ENCODE data around the gene TMEM207. TPM values are rescaled to one million over a fixed set of nuclear protein-coding genes. Genes with fewer than 3 reads are reported as not detected.

TMEM207 gene
- total RNA-seq, 2 donors from 2014 or later: not detected

GRCh38 chr3:190382082-190382481, 67.6 kb downstream of the TMEM207 start:
- Histone ChIP-seq H3K9me3 (no peaks in the 10 kb centered on the region), H3K4me1 (no peaks in the 10 kb centered on the region), H3K36me3 (replicated peaks in 1 of 2; ENCODE audit: insufficient read depth in 1 of 2, low read depth in 2 of 2) (no peaks in the 10 kb centered on the region), H3K4me3 (no peak overlapping the region), H3K27me3 (no peaks in the 10 kb centered on the region), H3K27ac (no peak overlapping the region)
- TF ChIP-seq CTCF (IDR thresholded peaks at IDR 0.05) (no peak), POLR2A (IDR thresholded peaks at IDR 0.05) (no peak)
- DNase-seq (no peak), ATAC-seq (no peak)
- intact Hi-C loops (cut with DNase I): no loop called here

- TF ChIP-seq POLR2A (IDR thresholded peaks at IDR 0.05) (no peak), CTCF (IDR thresholded peaks at IDR 0.05) (no peak)
- intact Hi-C loops (cut with DNase I): no loop called here
These were observed 68.3 kb downstream of the TMEM207 start for GRCh38 chr3:190381441-190381840.

GRCh38 chr3:190380184-190380583, 69.5 kb downstream of the TMEM207 start:
- TF ChIP-seq CTCF (IDR thresholded peaks at IDR 0.05) (no peak), POLR2A (IDR thresholded peaks at IDR 0.05) (no peak)
- Histone ChIP-seq H3K4me1 (no peaks in the 10 kb centered on the region), H3K4me3 (no peak overlapping the region), H3K27ac (no peak overlapping the region), H3K27me3 (no peaks in the 10 kb centered on the region), H3K9me3 (no peaks in the 10 kb centered on the region), H3K36me3 (replicated peaks in 1 of 2; ENCODE audit: insufficient read depth in 1 of 2, low read depth in 2 of 2) (no peaks in the 10 kb centered on the region)
- DNase-seq (no peak), ATAC-seq (no peak)
- intact Hi-C loops (cut with DNase I): no loop called here

More at GRCh38 chr3:190381441-190381840, 68.3 kb downstream of the TMEM207 start:
- DNase-seq (no peak), ATAC-seq (no peak)
- Histone ChIP-seq H3K9me3 (no peaks in the 10 kb centered on the region), H3K27ac (no peak overlapping the region), H3K4me3 (no peak overlapping the region), H3K36me3 (replicated peaks in 1 of 2; ENCODE audit: insufficient read depth in 1 of 2, low read depth in 2 of 2) (no peaks in the 10 kb centered on the region), H3K4me1 (no peaks in the 10 kb centered on the region), H3K27me3 (no peaks in the 10 kb centered on the region)

Other genes with a start within 250 kb of the TMEM207 start
- 10 to 100 TPM; 33.3 to 57.9 TPM for gene CLDN1, start 127.5 kb downstream of the TMEM207 start, total RNA-seq
- gene CLDN16, start 61.7 kb downstream of the TMEM207 start, total RNA-seq: 1 to 10 TPM in 1 of 2 donors, not detected in 1; 4.4 TPM
- 1 to 10 TPM; 5.3 to 5.4 TPM for gene IL1RAP, start 64.2 kb upstream of the TMEM207 start, total RNA-seq